ENCODE measurements around the gene APBA2. TPM values are rescaled to one million over a fixed set of nuclear protein-coding genes. Genes with fewer than 3 reads are reported as not detected.

Gene APBA2
- total RNA-seq, 1 experiment from 2014 or later = 11.2 TPM

GRCh38 chr15:28967990-28968389, 82.2 kb downstream of the APBA2 start:
- DNase-seq (ENCODE audit: low spot score) (no peak), ATAC-seq (no peak)
- no peak overlapping the region for H3K4me3 Mint-ChIP-seq
- no peaks in the 10 kb centered on the region for H3K9me3 Mint-ChIP-seq
- H3K27me3 Mint-ChIP-seq (ENCODE audit: low read depth) = no peaks in the 10 kb centered on the region
- TF ChIP-seq TP53 (CRISPR knock-in tag; IDR thresholded peaks at IDR 0.05) (no peak), ZNF512 (CRISPR knock-in tag; IDR thresholded peaks at IDR 0.05; ENCODE audit: borderline replicate concordance) (no peak), JUN (CRISPR knock-in tag; IDR thresholded peaks at IDR 0.05) (no peak), CDX4 (CRISPR knock-in tag; IDR thresholded peaks at IDR 0.05; ENCODE audit: borderline replicate concordance) (no peak), GTF2I (CRISPR knock-in tag; conservative IDR thresholded peaks at IDR 0.05) (no peak)
- no peak overlapping the region for H3K27ac Mint-ChIP-seq
- H3K36me3 Mint-ChIP-seq = no peaks in the 10 kb centered on the region
- ChIA-PET CTCF (interaction anchor here (1.2 to 1.4 kb wide), 2 partner anchors 15 to 134 kb away, joined by 3 read pairs; no protein-coding TSS in a partner anchor), POLR2A (no interaction called here)
- H3K4me1 Mint-ChIP-seq = no peaks in the 10 kb centered on the region

- no peaks in the 10 kb centered on the region for H3K9me3 Mint-ChIP-seq
- H3K4me1 Mint-ChIP-seq = no peaks in the 10 kb centered on the region
- no peaks in the 10 kb centered on the region for H3K27me3 Mint-ChIP-seq (ENCODE audit: low read depth)
- no peaks in the 10 kb centered on the region for H3K36me3 Mint-ChIP-seq
- no peak overlapping the region for H3K4me3 Mint-ChIP-seq
- CTCF ChIA-PET = no interaction called here
- no peak overlapping the region for H3K27ac Mint-ChIP-seq
- no peak for DNase-seq (ENCODE audit: low spot score)
- TF ChIP-seq PREB (CRISPR knock-in tag; IDR thresholded peaks at IDR 0.05; ENCODE audit: borderline replicate concordance) (no peak), TEAD4 (CRISPR knock-in tag; IDR thresholded peaks at IDR 0.05) (no peak), USF2 (CRISPR knock-in tag; IDR thresholded peaks at IDR 0.05) (no peak), ZNF423 (CRISPR knock-in tag; IDR thresholded peaks at IDR 0.05) (no peak), ZNF138 (CRISPR knock-in tag; conservative IDR thresholded peaks at IDR 0.05) (no peak), ATF1 (CRISPR knock-in tag; IDR thresholded peaks at IDR 0.05) (no peak), GRHL2 (CRISPR knock-in tag; IDR thresholded peaks at IDR 0.05; ENCODE audit: insufficient replicate concordance, severe bottlenecking) (no peak), ELF4 (CRISPR knock-in tag; IDR thresholded peaks at IDR 0.05; ENCODE audit: low read depth) (no peak), STAT6 (CRISPR knock-in tag; conservative IDR thresholded peaks at IDR 0.05; ENCODE audit: low read depth) (no peak), FOXP1 (CRISPR knock-in tag; IDR thresholded peaks at IDR 0.05; ENCODE audit: borderline replicate concordance) (no peak), FOXK1 (CRISPR knock-in tag; IDR thresholded peaks at IDR 0.05) (no peak), NR2C2 (CRISPR knock-in tag; IDR thresholded peaks at IDR 0.05) (no peak), ZNF416 (CRISPR knock-in tag; IDR thresholded peaks at IDR 0.05) (no peak), ZNF121 (CRISPR knock-in tag; IDR thresholded peaks at IDR 0.05) (no peak), ATF3 (CRISPR knock-in tag; conservative IDR thresholded peaks at IDR 0.05) (no peak), CREM (CRISPR knock-in tag; IDR thresholded peaks at IDR 0.05) (no peak), ZSCAN18 (CRISPR knock-in tag; IDR thresholded peaks at IDR 0.05) (no peak), IRF1 (CRISPR knock-in tag; IDR thresholded peaks at IDR 0.05) (no peak), MYBL2 (CRISPR knock-in tag; IDR thresholded peaks at IDR 0.05) (no peak), CBFB (CRISPR knock-in tag; IDR thresholded peaks at IDR 0.05; ENCODE audit: low read depth) (no peak)
- POLR2A ChIA-PET = no interaction called here
- ATAC-seq = no peak
These were observed 83.8 kb downstream of the APBA2 start for GRCh38 chr15:28969511-28970085.
